Measurements from ENCODE around the gene TOR1A. TPM values are rescaled to one million over a fixed set of nuclear protein-coding genes. Genes with fewer than 3 reads are reported as not detected.

Gene TOR1A
- total RNA-seq, 1 experiment from 2014 or later = 47.6 TPM

Small RNAs within 50 kb of the gene (small RNA-seq; reads per million reads assigned to genes)
- 0 reads per million in 2 experiments for gene MIR6855

Other genes starting within 250 kb of the TOR1A start
- gene C9orf50, start 203.0 kb downstream of the TOR1A start, total RNA-seq (2014; rRNA removed; shearing (Covaris generic)) = 0.20 TPM in 1 of 2 replicates, not detected in the other
- gene NTMT1, start 198.0 kb downstream of the TOR1A start, total RNA-seq (2014; rRNA removed; shearing (Covaris generic)) = 46.5 and 54.9 TPM in 2 replicates
- gene ASB6, start 182.0 kb downstream of the TOR1A start, total RNA-seq (2014; rRNA removed; shearing (Covaris generic)) = 16.3 and 18.7 TPM in 2 replicates
- gene PRRX2, start 158.5 kb downstream of the TOR1A start, total RNA-seq (2014; rRNA removed; shearing (Covaris generic)) = 5.1 and 9.1 TPM in 2 replicates
- gene PTGES, start 71.1 kb downstream of the TOR1A start, total RNA-seq (2014; rRNA removed; shearing (Covaris generic)) = 25.9 and 27.4 TPM in 2 replicates
- gene TOR1B, start 21.0 kb downstream of the TOR1A start, total RNA-seq (2014; rRNA removed; shearing (Covaris generic)) = 36.0 and 37.8 TPM in 2 replicates
- gene C9orf78, start 11.1 kb upstream of the TOR1A start, total RNA-seq (2014; rRNA removed; shearing (Covaris generic)) = 53.7 and 55.6 TPM in 2 replicates
- 7.2 and 8.0 TPM in 2 replicates for gene USP20, start 11.3 kb upstream of the TOR1A start, total RNA-seq (2014; rRNA removed; shearing (Covaris generic))
- gene FNBP1, start 219.1 kb upstream of the TOR1A start, total RNA-seq (2014; rRNA removed; shearing (Covaris generic)) = 33.1 and 39.1 TPM in 2 replicates
- 20.6 and 35.8 TPM in 2 replicates for gene GPR107, start 229.8 kb upstream of the TOR1A start, total RNA-seq (2014; rRNA removed; shearing (Covaris generic))